HG03097 (cell line): Measurements from ENCODE around the gene MACROD2.

Source experiments
- ATAC-seq: cut with Tn5 transposase; IDR thresholded peaks from one replicate; pipeline ENCODE4 v1.9.1; 2021; ENCODE audit not compliant: unreplicated experiment, low FRiP score

The MACROD2 gene

GRCh38 chr20:15699431-15700146 is 1704.3 kb downstream of the MACROD2 start:
- no peak for ATAC-seq

- no peak for ATAC-seq
Measured at GRCh38 chr20:15700147-15700765, 1704.9 kb downstream of the MACROD2 start.

DNA sequence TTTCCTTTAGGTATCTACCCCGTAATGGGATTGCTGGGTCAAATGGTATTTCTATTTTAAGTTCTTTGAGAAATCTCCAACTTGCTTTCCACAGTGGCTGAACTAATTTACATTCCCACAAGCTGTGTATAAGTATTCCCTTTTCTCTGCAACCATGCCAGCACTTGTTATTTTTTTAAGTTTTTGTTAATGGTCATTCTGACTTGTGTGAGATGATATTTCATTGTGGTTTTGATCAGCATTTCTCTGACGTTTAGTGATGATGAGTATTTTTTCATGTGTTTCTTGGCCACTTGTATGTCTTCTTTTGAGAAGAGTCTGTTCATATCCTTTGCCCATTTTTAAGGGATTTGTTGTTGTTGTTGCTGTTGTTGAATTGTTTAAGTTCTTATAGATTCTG is 1706.8 kb downstream of the MACROD2 start:
- ATAC-seq, result no peak

DNA sequence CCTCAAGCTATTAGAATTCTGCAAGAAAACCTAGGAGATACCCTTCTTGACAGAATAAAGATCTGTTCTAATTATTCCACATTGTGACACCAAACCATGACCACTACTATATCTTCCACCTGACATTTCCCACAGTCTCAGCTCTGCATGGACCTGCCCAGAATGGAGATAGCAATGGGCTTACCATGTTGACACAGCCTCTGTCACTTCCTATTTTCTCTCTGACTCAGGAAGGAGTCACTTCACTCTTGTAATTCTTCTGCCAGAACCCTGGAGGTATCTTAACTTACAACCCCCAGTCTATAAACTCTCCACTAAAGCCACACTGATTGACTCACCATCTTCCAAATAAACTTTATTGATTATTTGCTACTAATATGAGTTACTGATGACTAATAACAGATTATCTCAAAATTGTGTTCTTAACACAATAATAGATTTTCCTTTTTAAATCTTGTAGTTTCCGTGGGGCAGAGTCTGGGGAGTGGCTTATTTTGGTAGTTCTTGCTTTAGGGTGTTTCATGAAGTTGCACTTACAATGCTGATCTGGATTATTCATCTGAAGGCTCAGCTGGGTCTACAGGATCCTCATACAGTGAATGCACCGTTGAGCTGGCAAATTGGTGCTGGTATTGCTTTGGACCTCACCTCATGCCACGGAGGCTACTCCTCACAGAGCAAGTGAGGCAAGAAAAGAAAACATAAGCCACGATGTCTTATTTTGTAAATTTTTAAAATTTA is 1708.0 kb downstream of the MACROD2 start:
- no peak for ATAC-seq

DNA sequence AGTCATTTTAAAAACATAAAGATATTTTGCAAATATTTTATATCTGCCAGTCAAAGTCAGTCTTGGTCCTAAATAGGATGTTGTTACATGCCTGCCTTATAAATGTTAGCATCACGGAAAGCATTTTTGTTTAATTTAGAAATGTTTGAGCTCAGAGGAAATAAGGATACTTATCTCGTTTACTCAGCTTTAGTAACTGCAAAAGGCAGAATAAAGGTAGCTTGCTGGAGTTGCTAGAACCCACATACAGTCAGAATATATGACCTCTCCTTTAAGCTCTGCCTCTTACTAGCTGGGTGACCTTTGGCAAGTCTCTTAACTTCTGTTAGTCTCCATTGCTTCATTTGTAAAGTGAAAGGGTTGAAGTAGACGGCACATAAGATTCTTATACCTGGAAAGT is 1710.7 kb downstream of the MACROD2 start:
- ATAC-seq, result no peak

DNA sequence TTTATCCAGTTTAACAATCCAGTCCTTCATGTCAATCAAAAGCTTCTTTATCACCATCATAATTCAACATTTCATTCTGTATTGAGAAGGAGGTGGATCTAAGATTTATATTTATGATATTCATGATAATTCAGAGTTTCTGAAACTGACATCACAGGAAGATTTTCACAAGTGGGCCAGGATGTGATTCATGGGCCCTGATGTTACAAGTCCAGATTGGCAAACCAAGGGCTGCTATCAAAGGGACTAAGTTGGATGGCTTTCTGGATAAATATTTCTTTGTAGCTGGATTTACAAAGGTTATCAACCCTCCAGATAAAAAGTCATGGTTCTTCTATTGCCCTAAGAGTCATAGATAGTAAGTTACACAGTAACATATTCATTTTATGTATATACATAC is 1711.4 kb downstream of the MACROD2 start:
- ATAC-seq, result no peak

DNA sequence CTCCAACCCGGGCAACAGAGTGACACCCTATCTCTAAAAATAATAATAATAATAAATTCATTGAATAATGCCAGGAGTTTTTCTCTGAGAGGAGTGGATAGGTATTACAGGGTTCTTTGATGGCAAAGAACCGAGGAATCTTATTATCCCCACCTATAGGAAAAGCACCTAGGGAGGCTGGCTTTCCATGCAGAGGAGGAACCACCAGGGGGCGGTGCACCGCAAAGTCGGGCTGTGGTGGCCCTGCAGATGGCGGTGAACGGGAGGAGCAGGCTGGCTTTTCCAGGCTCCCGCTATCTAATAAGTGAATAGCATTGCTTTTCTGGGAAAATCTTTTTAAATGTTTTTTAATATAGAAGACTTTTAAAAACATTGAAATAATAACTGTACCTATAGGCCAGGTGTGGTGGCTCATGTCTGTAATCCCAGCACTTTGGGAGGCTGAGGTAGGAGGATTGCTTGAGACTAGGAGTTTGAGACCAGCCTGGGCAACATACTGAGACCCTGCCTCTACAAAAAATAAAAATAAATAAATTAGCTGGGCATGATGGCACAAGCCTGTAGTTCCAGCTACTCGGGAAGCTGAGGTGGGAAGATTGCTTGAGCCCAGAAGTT is 1713.8 kb downstream of the MACROD2 start:
- no peak for ATAC-seq

DNA sequence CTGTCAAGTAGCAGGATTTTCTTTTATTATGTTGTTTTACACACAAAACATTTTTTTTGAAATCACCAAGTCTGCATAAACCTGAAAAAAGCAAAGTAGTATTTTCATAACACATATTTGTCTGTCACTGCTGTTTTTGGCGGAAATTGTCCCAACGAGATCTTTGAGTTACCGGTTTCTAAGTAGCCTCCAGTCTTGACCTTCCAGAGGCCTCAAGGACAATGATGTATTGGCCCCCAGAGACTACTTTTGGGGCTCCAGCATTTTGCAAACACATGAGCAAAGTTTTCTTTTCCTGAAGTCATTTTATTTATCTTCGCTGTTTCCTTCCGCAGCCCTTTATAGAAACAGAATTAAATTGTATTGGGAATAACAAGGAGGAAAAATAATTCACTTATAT is 1715.3 kb downstream of the MACROD2 start:
- ATAC-seq, result no peak

DNA sequence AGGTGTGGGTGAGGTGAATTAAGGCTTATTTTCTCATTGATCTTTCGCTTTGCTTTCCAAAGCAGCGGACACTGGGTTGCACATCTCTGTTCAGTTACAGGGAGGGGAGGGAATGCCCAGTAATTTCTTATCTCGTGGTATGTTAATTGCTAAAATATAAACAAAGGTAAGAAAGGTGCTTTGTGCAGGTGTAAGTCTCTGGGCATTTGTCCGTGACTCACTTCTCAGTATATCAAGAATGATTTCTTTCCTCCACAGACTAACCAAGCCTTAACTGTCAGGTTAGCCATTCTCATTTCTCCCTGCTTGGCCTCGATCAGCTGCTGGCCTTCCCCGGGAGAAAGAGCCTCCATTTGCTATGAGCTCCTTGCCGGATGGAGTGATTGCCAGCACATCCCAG is 1715.9 kb downstream of the MACROD2 start:
- no peak for ATAC-seq

- no peak for ATAC-seq
Measured at GRCh38 chr20:15716256-15716655, 1720.9 kb downstream of the MACROD2 start.

- ATAC-seq, result no peak
Measured at GRCh38 chr20:15726416-15726815, 1731.1 kb downstream of the MACROD2 start.

DNA sequence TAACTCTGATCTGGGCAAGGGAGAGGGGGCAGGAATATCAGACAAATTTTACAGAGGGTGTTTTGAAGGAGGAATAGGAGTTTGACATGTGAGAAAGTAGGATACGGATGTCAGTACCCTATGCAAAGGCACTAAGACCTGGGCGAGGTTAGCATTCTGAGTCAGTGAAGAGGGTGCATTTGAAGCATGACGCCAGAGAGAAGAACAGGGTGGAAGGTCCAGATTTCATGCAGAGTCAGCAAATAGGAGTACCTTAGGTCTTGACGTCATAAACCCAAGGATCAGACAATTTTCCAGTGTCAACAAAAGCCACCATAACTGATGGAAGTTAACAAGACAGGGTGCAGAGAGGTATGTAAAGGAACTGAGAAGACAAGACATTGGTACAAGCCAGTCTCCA is 1738.7 kb downstream of the MACROD2 start:
- ATAC-seq, result no peak

GRCh38 chr20:15739035-15739434 is 1743.7 kb downstream of the MACROD2 start:
- no peak for ATAC-seq

- no peak for ATAC-seq
Measured at GRCh38 chr20:15740046-15740775, 1744.9 kb downstream of the MACROD2 start.

GRCh38 chr20:15742087-15742486 is 1746.8 kb downstream of the MACROD2 start:
- no peak for ATAC-seq

GRCh38 chr20:15742627-15743026 is 1747.3 kb downstream of the MACROD2 start:
- ATAC-seq, result no peak

DNA sequence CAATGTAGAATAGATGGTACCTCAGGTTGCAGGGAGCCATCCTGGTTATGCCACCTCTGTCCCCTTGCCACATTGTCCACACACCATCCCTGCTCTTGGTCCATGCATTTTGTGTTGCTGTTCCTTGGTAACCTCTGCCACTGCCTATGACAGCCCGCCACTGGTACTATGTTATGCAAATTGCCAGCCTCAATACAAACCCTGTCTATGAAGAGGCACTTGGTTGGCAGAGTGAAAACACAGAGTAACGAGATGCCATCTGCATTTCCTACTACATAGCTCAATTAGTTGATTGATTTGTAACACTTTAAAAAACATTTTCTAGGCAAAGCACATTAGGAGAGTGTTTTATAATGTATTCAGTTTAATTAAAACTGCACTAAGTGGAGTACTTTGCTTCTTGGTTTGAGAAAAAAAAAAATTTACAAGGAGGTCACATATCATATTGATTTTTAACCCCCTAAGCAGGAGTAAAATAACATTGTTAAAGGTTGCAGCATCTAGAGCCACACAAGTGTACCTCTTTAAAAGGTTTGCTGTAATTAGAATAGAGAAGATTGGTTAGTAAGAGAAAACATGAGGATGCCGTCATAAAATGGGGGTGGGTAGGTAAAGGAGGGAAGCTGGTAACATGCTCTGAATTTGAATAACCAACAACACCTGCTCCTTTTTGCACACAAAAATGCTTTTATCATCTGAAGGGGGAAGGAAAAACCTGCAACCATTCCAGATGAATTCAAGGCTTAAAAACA is 1760.9 kb downstream of the MACROD2 start:
- no peak for ATAC-seq

- no peak for ATAC-seq
Measured at GRCh38 chr20:15756754-15757115, 1761.4 kb downstream of the MACROD2 start.

DNA sequence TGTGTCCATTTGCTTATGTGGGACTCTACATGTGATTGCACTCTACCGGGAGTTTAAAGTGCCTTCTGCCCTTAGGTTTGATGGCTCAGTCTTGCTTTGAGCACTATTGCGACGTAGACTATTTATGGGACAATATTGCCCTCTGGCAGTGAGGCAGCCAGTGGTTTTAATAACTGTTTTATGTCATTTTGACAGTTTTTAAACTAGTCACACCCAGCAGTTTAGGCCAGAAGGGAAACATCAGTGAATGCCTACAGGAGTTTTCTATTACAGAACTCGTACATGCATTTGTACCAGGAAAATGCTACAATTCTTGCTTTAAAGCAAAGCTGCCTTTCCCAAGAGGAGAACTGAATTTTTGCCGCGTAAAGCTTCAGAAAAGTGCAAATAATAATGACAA is 1764.3 kb downstream of the MACROD2 start:
- ATAC-seq, result no peak

DNA sequence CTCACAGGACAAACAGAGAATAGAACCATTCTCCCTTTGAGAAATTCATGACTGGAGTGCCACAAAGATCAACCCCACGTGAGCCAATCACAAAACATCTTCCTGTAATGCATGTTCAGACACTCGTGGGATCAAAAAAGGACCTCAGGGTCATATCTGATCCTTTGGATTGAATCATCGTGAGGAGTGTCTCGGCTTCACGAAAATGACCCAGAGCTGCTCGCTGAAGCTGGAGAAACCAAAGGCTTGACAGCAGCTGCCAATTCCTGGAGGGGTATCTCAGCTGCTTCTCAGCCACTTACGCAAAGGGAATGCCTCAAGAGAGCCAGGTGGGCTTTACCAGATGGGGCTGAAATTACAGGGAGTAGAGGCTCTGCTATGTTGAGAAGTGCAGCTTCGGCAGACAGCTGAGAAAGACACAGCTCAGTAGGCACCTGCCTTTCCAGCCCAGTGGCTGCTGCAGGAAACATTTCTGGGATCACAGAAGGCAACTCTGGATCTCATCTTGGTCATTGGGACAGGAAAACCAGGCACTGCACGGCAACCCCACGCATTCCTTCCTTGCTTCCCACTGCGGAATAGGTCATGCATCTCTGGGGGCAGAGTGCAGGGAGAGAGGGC is 1764.8 kb downstream of the MACROD2 start:
- no peak for ATAC-seq
